Osteocyte (in vitro differentiated cells): ENCODE data around the gene IGHMBP2. TPM values are rescaled to one million over a fixed set of nuclear protein-coding genes. Genes with fewer than 3 reads are reported as not detected.

ENCODE experiments used
- DNase-seq: peaks from one replicate; pipeline ENCODE4 v3.0.0; 2021; ENCODE audit warnings: mixed read lengths; ENCODE audit not compliant: unreplicated experiment; ENCODE audit errors: extremely low spot score
- H3K27ac Mint-ChIP-seq: one replicate; pipeline ENCODE4 v1.8.0; 2021; ENCODE audit warnings: mild to moderate bottlenecking, mixed read lengths; ENCODE audit not compliant: unreplicated experiment
- H3K27me3 Mint-ChIP-seq: one replicate; pipeline ENCODE4 v1.8.0; 2021; ENCODE audit warnings: mixed read lengths; ENCODE audit not compliant: unreplicated experiment
- H3K36me3 Mint-ChIP-seq: one replicate; pipeline ENCODE4 v1.8.0; 2021; ENCODE audit warnings: mixed read lengths; ENCODE audit not compliant: unreplicated experiment
- H3K4me1 Mint-ChIP-seq: one replicate; pipeline ENCODE4 v1.8.0; 2021; ENCODE audit warnings: mixed read lengths; ENCODE audit not compliant: unreplicated experiment
- H3K4me3 Mint-ChIP-seq: one replicate; pipeline ENCODE4 v1.8.0; 2021; ENCODE audit warnings: mild to moderate bottlenecking, moderate library complexity, mixed read lengths; ENCODE audit not compliant: unreplicated experiment
- H3K9me3 Mint-ChIP-seq: one replicate; pipeline ENCODE4 v1.8.0; 2021; ENCODE audit warnings: mixed read lengths; ENCODE audit not compliant: unreplicated experiment
- total RNA-seq: library from RNA; stranded (reverse); gene quantifications from 2 replicates; pipeline ENCODE4 v1.2.1, GENCODE V29; 2021
- TF ChIP-seq, protein P1 (sequence below): fragments of 200-600 bp; sonication (generic); IDR thresholded peaks from 2 replicates; pipeline ENCODE4 v1.5.0; 2021; ENCODE audit warnings: antibody characterized with exemption, mild to moderate bottlenecking, moderate library complexity

IGHMBP2 gene
- total RNA-seq, 1 donor from 2014 or later, result 30.5 TPM

DNA sequence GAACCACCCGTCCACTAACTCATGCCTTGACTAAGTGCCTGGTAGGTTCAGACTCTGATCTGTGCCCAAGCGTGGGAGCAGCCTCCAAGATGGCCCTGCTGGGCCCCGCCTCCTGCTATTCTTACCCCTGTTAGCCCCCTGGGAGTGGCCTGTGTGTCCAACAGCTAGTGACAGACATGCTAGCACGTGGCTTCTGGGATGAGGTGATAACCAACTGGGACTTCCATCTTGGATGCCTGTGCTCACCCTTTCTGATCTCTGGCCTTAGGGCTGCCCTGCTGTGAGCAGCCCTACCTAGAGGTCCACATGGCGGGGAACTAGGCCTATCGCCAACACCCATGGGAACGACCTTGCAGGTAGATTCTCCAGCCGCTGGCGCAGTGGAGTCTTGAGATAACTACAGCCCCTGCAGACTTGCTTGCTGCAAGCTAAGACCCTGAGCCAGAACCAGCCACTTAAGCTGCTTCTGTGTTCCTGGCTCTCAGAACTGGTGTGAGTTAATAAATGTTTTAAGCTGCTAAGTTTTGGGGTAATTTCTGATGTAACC, 2.8 kb upstream of the IGHMBP2 start:
- Mint-ChIP-seq H3K27ac (no peak overlapping the region), H3K9me3 (no peaks in the 10 kb centered on the region), H3K4me1 (peaks cover 36% of the 10 kb centered on the region), H3K4me3 (no peak overlapping the region), H3K36me3 (peaks cover 35% of the 10 kb centered on the region), H3K27me3 (no peaks in the 10 kb centered on the region)
- TF ChIP-seq, protein P1, sequence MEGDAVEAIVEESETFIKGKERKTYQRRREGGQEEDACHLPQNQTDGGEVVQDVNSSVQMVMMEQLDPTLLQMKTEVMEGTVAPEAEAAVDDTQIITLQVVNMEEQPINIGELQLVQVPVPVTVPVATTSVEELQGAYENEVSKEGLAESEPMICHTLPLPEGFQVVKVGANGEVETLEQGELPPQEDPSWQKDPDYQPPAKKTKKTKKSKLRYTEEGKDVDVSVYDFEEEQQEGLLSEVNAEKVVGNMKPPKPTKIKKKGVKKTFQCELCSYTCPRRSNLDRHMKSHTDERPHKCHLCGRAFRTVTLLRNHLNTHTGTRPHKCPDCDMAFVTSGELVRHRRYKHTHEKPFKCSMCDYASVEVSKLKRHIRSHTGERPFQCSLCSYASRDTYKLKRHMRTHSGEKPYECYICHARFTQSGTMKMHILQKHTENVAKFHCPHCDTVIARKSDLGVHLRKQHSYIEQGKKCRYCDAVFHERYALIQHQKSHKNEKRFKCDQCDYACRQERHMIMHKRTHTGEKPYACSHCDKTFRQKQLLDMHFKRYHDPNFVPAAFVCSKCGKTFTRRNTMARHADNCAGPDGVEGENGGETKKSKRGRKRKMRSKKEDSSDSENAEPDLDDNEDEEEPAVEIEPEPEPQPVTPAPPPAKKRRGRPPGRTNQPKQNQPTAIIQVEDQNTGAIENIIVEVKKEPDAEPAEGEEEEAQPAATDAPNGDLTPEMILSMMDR, result no peak
- no peak for DNase-seq

DNA sequence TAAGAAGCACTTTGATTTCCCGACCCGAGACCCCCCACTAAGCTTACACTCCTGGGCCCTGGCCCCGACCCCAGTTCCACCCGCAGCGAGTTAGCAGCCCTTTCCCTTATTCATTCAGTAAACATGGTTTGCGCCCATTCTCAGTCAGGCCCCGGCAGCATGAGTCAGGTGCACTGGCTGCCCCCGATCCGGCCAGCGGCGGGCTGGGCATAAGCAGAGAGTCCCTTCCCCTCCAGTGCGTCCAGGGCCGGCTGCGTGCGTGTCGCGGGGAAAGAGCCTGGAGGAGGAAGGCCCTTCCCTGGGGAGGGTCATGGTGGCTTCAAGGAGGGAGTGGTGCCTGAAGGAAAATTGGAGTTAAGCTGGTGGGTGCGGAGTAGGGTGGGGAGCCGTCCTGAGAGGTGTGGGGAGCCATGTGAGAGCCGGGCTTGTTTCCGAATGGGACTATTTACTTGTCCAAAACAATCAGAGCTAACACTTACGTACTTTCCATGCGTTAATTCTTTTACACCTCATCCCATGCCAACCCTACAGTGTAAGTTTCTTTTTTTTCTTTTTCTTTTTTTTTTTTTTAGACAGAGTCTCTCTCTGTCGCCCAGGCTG, 657 bp downstream of the IGHMBP2 start:
- no peak for DNase-seq
- H3K9me3 Mint-ChIP-seq, result no peaks in the 10 kb centered on the region
- peak overlapping the region; percentile 99 for H3K4me3 Mint-ChIP-seq
- H3K4me1 Mint-ChIP-seq, result peaks cover 36% of the 10 kb centered on the region
- peaks cover 25% of the 10 kb centered on the region for H3K36me3 Mint-ChIP-seq
- H3K27me3 Mint-ChIP-seq, result no peaks in the 10 kb centered on the region
- TF ChIP-seq, protein P1, result no peak
- H3K27ac Mint-ChIP-seq, result peak overlapping the region; percentile 94

DNA sequence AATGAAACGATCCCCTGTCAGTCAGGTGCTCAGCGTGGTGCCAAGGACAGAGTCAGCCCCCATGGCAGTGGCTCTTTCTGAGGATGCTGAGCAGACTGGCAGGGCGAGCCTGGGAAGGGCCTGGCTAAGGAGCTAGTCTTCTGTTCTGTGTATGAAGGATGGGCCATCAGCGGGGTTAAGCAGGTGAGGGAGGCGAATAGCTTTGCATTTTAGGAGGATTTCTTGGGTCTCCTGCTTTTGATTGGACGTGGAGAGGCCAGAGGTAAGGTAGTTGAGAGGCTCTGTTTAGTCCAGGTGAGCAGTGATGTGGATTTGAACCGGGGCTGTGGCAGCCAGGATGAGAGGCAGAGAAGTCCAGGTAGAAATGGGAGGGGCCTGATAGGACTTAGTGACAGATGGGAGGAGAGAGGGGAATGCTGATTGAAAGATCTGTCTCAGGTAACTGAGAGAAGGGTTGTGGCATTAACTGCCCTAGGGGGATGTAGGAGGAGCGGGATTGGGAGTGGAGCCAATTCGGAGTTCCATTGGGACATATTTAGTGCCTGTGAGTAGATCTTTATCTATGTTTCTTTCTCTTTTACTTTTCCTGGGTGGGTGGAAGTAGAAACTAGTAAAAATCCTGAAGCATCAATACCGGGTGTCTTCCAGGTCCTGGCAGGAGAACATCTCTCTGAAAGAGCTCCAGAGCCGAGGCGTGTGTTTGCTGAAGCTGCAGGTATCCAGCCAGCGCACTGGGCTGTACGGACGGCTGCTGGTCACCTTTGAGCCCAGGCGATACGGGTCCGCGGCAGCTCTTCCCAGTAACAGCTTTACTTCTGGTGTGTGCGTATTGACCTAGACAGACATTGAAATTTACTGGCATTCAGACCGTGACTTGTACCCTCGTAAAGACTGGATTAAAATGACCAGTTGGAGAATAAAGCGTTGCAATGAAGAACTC, 2.0 kb downstream of the IGHMBP2 start:
- Mint-ChIP-seq H3K27me3 (no peaks in the 10 kb centered on the region), H3K4me3 (peak overlapping the region; percentile 99), H3K9me3 (no peaks in the 10 kb centered on the region), H3K36me3 (peaks cover 19% of the 10 kb centered on the region), H3K27ac (peak overlapping the region; percentile 50), H3K4me1 (peaks cover 36% of the 10 kb centered on the region)
- TF ChIP-seq, protein P1, result no peak
- DNase-seq, result no peak

DNA sequence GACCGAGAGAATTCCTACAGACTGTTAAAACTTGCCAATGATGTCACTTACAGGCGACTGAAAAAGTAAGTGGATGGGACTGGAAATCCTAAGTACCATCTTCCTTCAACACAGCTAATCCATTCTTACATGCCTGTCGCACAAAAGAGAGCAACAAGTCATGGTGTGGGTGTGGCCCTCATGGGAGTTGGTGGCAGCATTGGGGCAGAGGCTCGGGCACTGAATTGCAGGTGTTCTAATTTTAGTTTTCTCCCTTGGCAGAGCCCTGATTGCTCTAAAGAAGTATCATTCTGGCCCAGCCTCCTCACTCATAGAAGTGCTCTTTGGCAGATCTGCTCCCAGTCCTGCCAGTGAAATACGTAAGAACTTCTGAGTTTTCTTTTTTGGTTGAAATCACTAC, 4.6 kb downstream of the IGHMBP2 start:
- H3K4me3 Mint-ChIP-seq, result no peak overlapping the region
- TF ChIP-seq, protein P1, result no peak

DNA sequence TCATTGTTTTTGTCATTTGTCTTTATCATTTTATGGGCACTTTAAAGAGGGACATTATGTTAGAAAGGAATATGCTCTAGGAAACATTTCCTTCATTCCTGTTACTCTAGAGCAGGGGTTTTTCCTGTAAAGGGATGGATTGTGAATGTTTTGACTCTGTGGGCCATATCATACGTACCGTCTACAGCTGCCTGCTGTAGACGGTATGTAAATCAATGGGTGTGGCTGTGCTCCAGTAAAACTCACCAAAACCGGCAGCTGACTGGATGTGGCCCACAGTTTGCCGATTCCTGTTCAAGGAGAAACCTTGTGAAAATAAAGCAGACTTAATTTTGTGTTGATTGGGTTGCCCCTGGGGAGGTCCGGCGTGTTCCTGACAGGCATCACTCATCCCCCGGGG, 7.3 kb downstream of the IGHMBP2 start:
- Mint-ChIP-seq H3K4me3 (no peak overlapping the region), H3K4me1 (no peaks in the 10 kb centered on the region), H3K27ac (no peak overlapping the region), H3K27me3 (no peaks in the 10 kb centered on the region), H3K9me3 (no peaks in the 10 kb centered on the region), H3K36me3 (peaks cover 36% of the 10 kb centered on the region)
- TF ChIP-seq, protein P1, result no peak
- no peak for DNase-seq

More for the DNA sequence above, 4.6 kb downstream of the IGHMBP2 start:
- peaks cover 19% of the 10 kb centered on the region for H3K4me1 Mint-ChIP-seq
- DNase-seq, result no peak
- H3K36me3 Mint-ChIP-seq, result peaks cover 29% of the 10 kb centered on the region
- H3K27me3 Mint-ChIP-seq, result no peaks in the 10 kb centered on the region
- no peak overlapping the region for H3K27ac Mint-ChIP-seq
- no peaks in the 10 kb centered on the region for H3K9me3 Mint-ChIP-seq
